Small intestine (tissue), 7 donors: ENCODE measurements around the gene CHRNA10. TPM values are rescaled to one million over a fixed set of nuclear protein-coding genes. Genes with fewer than 3 reads are reported as not detected.

Experiments used
- DNase-seq, 2 donors: peaks; one replicate each; pipeline versions ENCODE4 v3.0.0 to v3.0.0-alpha.2; 2013
- FAIRE-seq: peaks from 2 replicates; lab custom pipeline; 2012; peaks lifted over from hg19 to GRCh38; lab: Jason Lieb, UNC
- H3K27ac ChIP-seq, 3 donors: one replicate each; pipeline ENCODE4 v1.5.1; 2013; ENCODE audit warnings: low read length in 2 of 3, mild to moderate bottlenecking in 2 of 3, control low read depth in 1 of 3, inconsistent platforms in 1 of 3, low read depth in 1 of 3, moderate library complexity in 1 of 3
- H3K27me3 ChIP-seq, 3 donors: one replicate each; pipeline ENCODE4 v1.6.1; 2013; ENCODE audit warnings: low read length in 3 of 3, inconsistent platforms in 1 of 3; ENCODE audit not compliant: control insufficient read depth in 3 of 3, insufficient read depth in 3 of 3
- H3K36me3 ChIP-seq, 3 donors: one replicate each; pipeline ENCODE4 v1.6.1; 2013; ENCODE audit warnings: low read length in 3 of 3, inconsistent platforms in 1 of 3, low read depth in 1 of 3, mild to moderate bottlenecking in 1 of 3, moderate library complexity in 1 of 3; ENCODE audit not compliant: control insufficient read depth in 3 of 3, insufficient read depth in 2 of 3
- H3K4me1 ChIP-seq, 3 donors: one replicate each; pipeline ENCODE4 v1.6.1; 2013; ENCODE audit warnings: low read length in 2 of 3, inconsistent platforms in 1 of 3, low read depth in 1 of 3, mild to moderate bottlenecking in 1 of 3, moderate library complexity in 1 of 3; ENCODE audit not compliant: control insufficient read depth in 3 of 3, insufficient read depth in 2 of 3
- H3K4me3 ChIP-seq, 3 donors: one replicate each; pipeline ENCODE4 v1.5.1; 2013; ENCODE audit warnings: low read length in 3 of 3, control low read depth in 1 of 3, inconsistent platforms in 1 of 3, low read depth in 1 of 3, mild to moderate bottlenecking in 1 of 3, moderate library complexity in 1 of 3
- H3K9me3 ChIP-seq, 2 donors: one replicate each; pipeline ENCODE4 v1.6.1; 2013; ENCODE audit warnings: low read depth in 1 of 2, low read length in 1 of 2; ENCODE audit not compliant: control insufficient read depth in 2 of 2, insufficient read depth in 1 of 2
- WGBS, 3 donors: extraction: QIAGEN DNeasy Blood & Tissue Kit; methylation state at CpG; one replicate each; pipeline ENCODE4 v1.1.7; 2013; 5-methylcytosine and 5-hydroxymethylcytosine counted together
- polyA plus RNA-seq, 4 donors: library from polyadenylated mRNA; stranded (reverse) in 3 of 4; unstranded in 1 of 4; fragments of 200-250 nt in 3 of 4; fragments of 120-200 nt in 1 of 4; gene quantifications; one replicate each; pipeline versions ENCODE4 v1.2.1 to v1.2.3, GENCODE V29; 2013
- donor health status: healthy with polysubstance abuse.
- donor health status: control.
- donor health status: control.
- donor health status: Bipolar disorder and iron deficiency.
- donor health status: healthy.

Gene CHRNA10
- polyA plus RNA-seq, 4 donors, result 1.0 to 2.7 (median 1.7) TPM

DNA sequence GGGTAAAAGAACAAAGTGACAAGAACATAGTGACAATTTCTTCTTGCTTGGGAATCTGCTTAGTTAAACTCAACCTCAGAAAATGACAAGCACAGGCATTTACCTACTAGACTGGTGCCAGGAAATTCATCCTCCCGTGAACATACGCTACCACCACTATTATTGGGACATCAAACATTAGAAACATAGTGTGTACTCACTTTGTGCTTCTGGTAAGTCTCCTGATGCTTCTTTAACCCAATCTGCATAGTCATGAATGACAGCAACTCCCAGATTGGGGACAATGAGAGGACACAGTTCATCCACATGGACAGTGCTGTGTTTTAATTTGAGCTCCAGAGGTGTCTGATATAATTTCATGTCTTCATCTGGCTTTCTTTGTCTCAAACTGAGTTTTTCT lies 29.2 kb upstream of the CHRNA10 start:
- FAIRE-seq (no peak), DNase-seq (no peak)
- 94 to 98% (median 96%) methylated on average over 2 of the region's 2 CpGs for whole genome bisulfite sequencing, 3 donors
- Histone ChIP-seq H3K36me3 (peaks cover 15 to 55% (median 36%) of the 10 kb centered on the region in 3 donors), H3K27me3 (no peaks in the 10 kb centered on the region), H3K27ac (no peak overlapping the region), H3K4me3 (no peak overlapping the region), H3K4me1 (no peaks in the 10 kb centered on the region), H3K9me3 (no peaks in the 10 kb centered on the region)

DNA sequence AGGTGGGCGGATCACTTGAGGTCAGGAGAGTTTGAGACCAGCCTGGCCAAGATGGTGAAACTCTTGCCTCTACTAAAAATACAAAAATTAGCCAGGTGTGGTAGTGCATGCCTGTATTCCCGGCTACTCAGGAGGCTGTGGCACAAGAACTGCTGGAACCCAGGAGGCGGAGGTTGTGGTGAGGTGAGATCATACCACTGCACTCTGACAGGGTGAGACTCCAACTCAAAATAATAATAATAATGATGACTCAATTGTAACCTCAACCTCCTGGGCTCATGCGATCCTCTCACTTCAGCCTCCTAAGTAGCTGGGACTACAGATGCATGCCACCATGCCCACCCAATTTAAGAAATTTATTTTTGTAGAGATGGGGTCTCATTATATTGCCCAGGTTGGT lies 15.6 kb upstream of the CHRNA10 start:
- no peak for DNase-seq
- H3K9me3 ChIP-seq, result no peaks in the 10 kb centered on the region
- FAIRE-seq, result no peak
- no peak overlapping the region for H3K27ac ChIP-seq
- H3K4me1 ChIP-seq, result no peaks in the 10 kb centered on the region
- no peak overlapping the region for H3K4me3 ChIP-seq
- peaks cover 17 to 58% (median 30%) of the 10 kb centered on the region in 3 donors for H3K36me3 ChIP-seq
- H3K27me3 ChIP-seq, result no peaks in the 10 kb centered on the region
- 80 to 96% (median 95%) methylated on average over 4 of the region's 4 CpGs for WGBS, 3 donors

DNA sequence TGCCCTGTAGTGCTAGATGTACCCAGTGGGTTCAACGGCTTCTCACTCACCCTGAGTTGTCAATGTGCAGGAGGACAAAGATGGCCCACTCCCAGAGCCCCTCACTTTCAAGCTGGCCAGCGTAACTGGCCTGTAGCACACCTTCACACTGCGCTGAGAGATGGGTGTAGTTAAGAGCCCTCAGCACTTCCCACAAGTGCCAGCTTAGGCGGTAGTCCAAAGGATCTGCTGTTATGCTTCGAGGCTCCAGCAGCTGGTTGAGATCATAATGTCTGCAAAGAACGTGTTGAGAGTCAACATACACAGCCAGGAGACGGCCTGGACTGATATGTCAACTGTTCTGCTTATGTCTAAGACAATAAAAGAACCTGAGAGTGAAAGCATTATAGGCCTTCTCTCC lies 14.7 kb upstream of the CHRNA10 start:
- WGBS, 3 donors, result 84 to 87% (median 84%) methylated on average over 7 of the region's 7 CpGs
- H3K9me3 ChIP-seq, result no peaks in the 10 kb centered on the region

GRCh38 chr11:3684819-3685172 lies 13.6 kb upstream of the CHRNA10 start:
- H3K9me3 ChIP-seq, result no peaks in the 10 kb centered on the region
- DNase-seq (peak; percentile 36 to 54), FAIRE-seq (no peak)
- 47 to 80% (median 78%) methylated on average over 2 of the region's 2 CpGs for WGBS, 3 donors
- no peaks in the 10 kb centered on the region for H3K4me1 ChIP-seq
- no peak overlapping the region for H3K4me3 ChIP-seq
- peaks cover 20 to 56% (median 29%) of the 10 kb centered on the region in 3 donors for H3K36me3 ChIP-seq
- H3K27ac ChIP-seq, result no peak overlapping the region
- no peaks in the 10 kb centered on the region for H3K27me3 ChIP-seq

More for the DNA sequence above, 14.7 kb upstream of the CHRNA10 start:
- Histone ChIP-seq H3K4me1 (no peaks in the 10 kb centered on the region), H3K4me3 (no peak overlapping the region), H3K36me3 (peaks cover 15 to 53% (median 31%) of the 10 kb centered on the region in 3 donors), H3K27me3 (no peaks in the 10 kb centered on the region), H3K27ac (no peak overlapping the region)
- FAIRE-seq (no peak), DNase-seq (peak in 1 of 2 donors; percentile 7)

GRCh38 chr11:3684129-3684818 lies 13.1 kb upstream of the CHRNA10 start:
- no peaks in the 10 kb centered on the region for H3K4me1 ChIP-seq
- H3K36me3 ChIP-seq, result peaks cover 25 to 53% (median 29%) of the 10 kb centered on the region in 3 donors
- no peak for FAIRE-seq
- no peak overlapping the region for H3K27ac ChIP-seq
- no peak overlapping the region for H3K4me3 ChIP-seq
- WGBS, 3 donors, result 95 to 98% (median 96%) methylated on average over 12 of the region's 12 CpGs
- H3K27me3 ChIP-seq, result no peaks in the 10 kb centered on the region
- no peak for DNase-seq
- no peaks in the 10 kb centered on the region for H3K9me3 ChIP-seq

DNA sequence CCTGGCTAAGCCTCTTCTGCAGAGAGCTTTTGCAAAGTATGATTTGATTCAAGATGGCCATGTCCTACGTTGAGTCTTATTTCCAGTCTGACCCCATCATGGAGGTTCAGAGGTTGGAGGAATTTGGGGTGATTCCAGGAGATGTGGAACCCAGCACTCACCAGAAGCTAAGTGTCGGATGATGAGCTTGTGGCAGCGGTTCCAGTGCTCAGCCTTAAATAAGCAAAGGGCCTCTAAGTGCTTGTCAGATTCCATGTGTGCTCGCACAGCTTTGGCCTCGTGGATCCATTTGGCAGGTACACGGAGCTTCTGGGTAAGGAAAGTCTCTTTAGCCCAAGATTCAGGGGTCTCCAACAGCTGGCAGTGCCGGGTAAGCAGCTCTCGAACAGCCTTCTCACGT lies 11.9 kb upstream of the CHRNA10 start:
- Histone ChIP-seq H3K4me1 (no peaks in the 10 kb centered on the region), H3K27me3 (no peaks in the 10 kb centered on the region), H3K9me3 (no peaks in the 10 kb centered on the region), H3K36me3 (peaks cover 26 to 51% (median 30%) of the 10 kb centered on the region in 3 donors), H3K4me3 (no peak overlapping the region), H3K27ac (no peak overlapping the region)
- WGBS, 3 donors, result 94 to 96% (median 95%) methylated on average over 9 of the region's 9 CpGs
- no peak for FAIRE-seq
- no peak for DNase-seq

GRCh38 chr11:3679077-3679476 lies 7.9 kb upstream of the CHRNA10 start:
- Histone ChIP-seq H3K4me3 (no peak overlapping the region), H3K36me3 (peaks cover 19 to 52% (median 40%) of the 10 kb centered on the region in 3 donors), H3K4me1 (no peaks in the 10 kb centered on the region), H3K27ac (no peak overlapping the region), H3K27me3 (no peaks in the 10 kb centered on the region), H3K9me3 (no peaks in the 10 kb centered on the region)
- DNase-seq (no peak), FAIRE-seq (no peak)
- WGBS, 3 donors, result 93 to 95% (median 93%) methylated on average over 3 of the region's 3 CpGs

GRCh38 chr11:3675971-3676370 lies 4.8 kb upstream of the CHRNA10 start:
- Histone ChIP-seq H3K36me3 (peaks cover 21 to 64% (median 37%) of the 10 kb centered on the region in 3 donors), H3K27ac (no peak overlapping the region), H3K27me3 (no peaks in the 10 kb centered on the region), H3K4me3 (no peak overlapping the region), H3K9me3 (no peaks in the 10 kb centered on the region), H3K4me1 (no peaks in the 10 kb centered on the region)
- 98 to 99% (median 98%) methylated on average over 11 of the region's 11 CpGs for WGBS, 3 donors
- DNase-seq (no peak), FAIRE-seq (no peak)

DNA sequence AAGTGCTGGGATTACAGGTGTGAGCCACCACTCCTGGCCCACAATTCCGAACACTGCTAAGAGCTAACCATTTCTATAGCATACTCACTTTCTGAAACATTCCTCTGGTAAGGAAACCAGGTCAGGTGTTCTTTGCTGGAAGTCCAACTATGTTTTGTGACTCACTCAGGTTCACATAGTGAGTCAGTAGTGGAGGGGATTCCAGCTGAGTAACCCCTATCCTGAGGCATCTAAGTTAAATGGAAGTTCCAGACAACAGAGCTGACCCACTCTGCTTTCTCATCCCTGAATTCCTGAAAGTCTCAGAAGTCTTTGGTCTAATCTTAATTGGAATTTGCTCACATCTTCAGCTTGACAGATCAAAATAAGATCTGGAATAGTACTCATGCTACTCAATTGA lies 3.0 kb upstream of the CHRNA10 start:
- FAIRE-seq (no peak), DNase-seq (no peak)
- no peaks in the 10 kb centered on the region for H3K9me3 ChIP-seq
- H3K36me3 ChIP-seq, result peaks cover 19 to 67% (median 39%) of the 10 kb centered on the region in 3 donors
- no peaks in the 10 kb centered on the region for H3K27me3 ChIP-seq
- no peaks in the 10 kb centered on the region for H3K4me1 ChIP-seq
- WGBS, 3 donors, result 98 to 100% (median 100%) methylated on average over 1 of the region's 1 CpG
- no peak overlapping the region for H3K4me3 ChIP-seq
- no peak overlapping the region for H3K27ac ChIP-seq
